Chondrocyte (in vitro differentiated cells): Measurements from ENCODE around the gene GABRA5. TPM values are rescaled to one million over a fixed set of nuclear protein-coding genes. Genes with fewer than 3 reads are reported as not detected.
A peak's percentile ranks its signal among the peaks of the same experiment; 100 is the strongest.

ENCODE experiments used
- DNase-seq: peaks from one replicate; pipeline ENCODE4 v3.0.0; 2021; ENCODE audit warnings: mixed read lengths, low spot score
- H3K27ac Mint-ChIP-seq: one replicate; pipeline ENCODE4 v1.8.0; 2021; ENCODE audit warnings: mild to moderate bottlenecking, moderate library complexity, mixed read lengths; ENCODE audit not compliant: unreplicated experiment
- H3K27me3 Mint-ChIP-seq: 2 replicates; pipeline ENCODE4 v1.8.0; 2021; ENCODE audit warnings: low read depth, mixed read lengths
- H3K36me3 Mint-ChIP-seq: 2 replicates; pipeline ENCODE4 v1.8.0; 2021; ENCODE audit warnings: low read depth, mixed read lengths
- H3K4me1 Mint-ChIP-seq: 2 replicates; pipeline ENCODE4 v1.8.0; 2021; ENCODE audit warnings: low read depth, mild to moderate bottlenecking, mixed read lengths
- H3K4me3 Mint-ChIP-seq: one replicate; pipeline ENCODE4 v1.8.0; 2021; ENCODE audit warnings: mild to moderate bottlenecking, moderate library complexity, mixed read lengths; ENCODE audit not compliant: unreplicated experiment
- H3K9me3 Mint-ChIP-seq: 2 replicates; pipeline ENCODE4 v1.8.0; 2021; ENCODE audit warnings: low read depth, mixed read lengths
- total RNA-seq: library from RNA; stranded (reverse); gene quantifications from 3 replicates; pipeline ENCODE4 v1.2.1, GENCODE V29; 2021
- TF ChIP-seq, protein P1 (sequence below): fragments of 200-600 bp; sonication (generic); IDR thresholded peaks from 2 replicates; pipeline ENCODE4 v1.5.0; 2021; ENCODE audit warnings: antibody characterized with exemption, mild to moderate bottlenecking, moderate library complexity

Gene GABRA5
- total RNA-seq, 1 donor from 2014 or later = 0.30 TPM

DNA sequence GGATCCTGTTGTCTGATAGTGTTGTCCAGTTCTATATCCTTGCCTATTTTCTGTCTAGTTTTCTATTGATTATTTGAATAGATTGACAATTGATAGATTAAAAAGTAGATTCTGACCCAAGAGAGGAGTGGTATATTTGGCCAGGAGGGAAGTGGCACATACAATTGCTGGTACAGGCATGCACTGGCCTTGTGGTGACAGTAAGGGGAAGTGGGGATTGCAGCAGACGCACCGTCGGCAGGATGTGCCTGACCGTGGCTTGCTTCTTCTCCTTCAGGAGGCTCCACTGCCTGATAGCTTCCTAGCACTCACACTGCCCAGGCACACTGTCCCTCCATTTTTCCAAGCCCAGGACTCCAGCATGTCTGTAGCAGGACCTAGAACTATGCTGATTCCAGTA lies 114.6 kb downstream of the GABRA5 start:
- Mint-ChIP-seq H3K27me3 (peaks cover 12% of the 10 kb centered on the region), H3K4me3 (no peak overlapping the region), H3K4me1 (no peaks in the 10 kb centered on the region), H3K36me3 (no peaks in the 10 kb centered on the region), H3K9me3 (no peaks in the 10 kb centered on the region), H3K27ac (no peak overlapping the region)
- TF ChIP-seq, protein P1, sequence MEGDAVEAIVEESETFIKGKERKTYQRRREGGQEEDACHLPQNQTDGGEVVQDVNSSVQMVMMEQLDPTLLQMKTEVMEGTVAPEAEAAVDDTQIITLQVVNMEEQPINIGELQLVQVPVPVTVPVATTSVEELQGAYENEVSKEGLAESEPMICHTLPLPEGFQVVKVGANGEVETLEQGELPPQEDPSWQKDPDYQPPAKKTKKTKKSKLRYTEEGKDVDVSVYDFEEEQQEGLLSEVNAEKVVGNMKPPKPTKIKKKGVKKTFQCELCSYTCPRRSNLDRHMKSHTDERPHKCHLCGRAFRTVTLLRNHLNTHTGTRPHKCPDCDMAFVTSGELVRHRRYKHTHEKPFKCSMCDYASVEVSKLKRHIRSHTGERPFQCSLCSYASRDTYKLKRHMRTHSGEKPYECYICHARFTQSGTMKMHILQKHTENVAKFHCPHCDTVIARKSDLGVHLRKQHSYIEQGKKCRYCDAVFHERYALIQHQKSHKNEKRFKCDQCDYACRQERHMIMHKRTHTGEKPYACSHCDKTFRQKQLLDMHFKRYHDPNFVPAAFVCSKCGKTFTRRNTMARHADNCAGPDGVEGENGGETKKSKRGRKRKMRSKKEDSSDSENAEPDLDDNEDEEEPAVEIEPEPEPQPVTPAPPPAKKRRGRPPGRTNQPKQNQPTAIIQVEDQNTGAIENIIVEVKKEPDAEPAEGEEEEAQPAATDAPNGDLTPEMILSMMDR = no peak
- DNase-seq = no peak

DNA sequence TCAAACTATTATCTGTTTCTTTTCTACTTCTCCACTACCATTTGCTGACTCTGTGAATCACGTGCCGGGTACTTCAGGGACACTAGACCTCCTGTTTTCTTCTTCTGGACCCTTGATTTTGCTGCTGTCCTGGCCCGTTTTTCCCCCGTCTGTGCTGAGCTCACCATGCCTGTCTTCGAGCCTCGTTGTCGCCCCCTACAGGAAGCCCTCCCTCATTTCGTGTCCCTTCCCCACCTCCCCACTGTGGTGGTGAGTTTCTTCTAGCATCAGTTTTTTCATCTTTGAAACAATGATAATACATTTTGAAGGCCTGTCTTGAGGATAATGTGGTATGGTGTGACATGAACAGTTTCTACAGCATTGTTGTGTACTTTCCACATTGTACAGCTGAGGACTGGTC lies 117.0 kb downstream of the GABRA5 start:
- Mint-ChIP-seq H3K27ac (no peak overlapping the region), H3K36me3 (peaks cover 1% of the 10 kb centered on the region), H3K9me3 (peaks cover 4% of the 10 kb centered on the region), H3K27me3 (peaks cover 13% of the 10 kb centered on the region), H3K4me3 (no peak overlapping the region), H3K4me1 (no peaks in the 10 kb centered on the region)
- no peak for DNase-seq
- TF ChIP-seq, protein P1 = no peak

DNA sequence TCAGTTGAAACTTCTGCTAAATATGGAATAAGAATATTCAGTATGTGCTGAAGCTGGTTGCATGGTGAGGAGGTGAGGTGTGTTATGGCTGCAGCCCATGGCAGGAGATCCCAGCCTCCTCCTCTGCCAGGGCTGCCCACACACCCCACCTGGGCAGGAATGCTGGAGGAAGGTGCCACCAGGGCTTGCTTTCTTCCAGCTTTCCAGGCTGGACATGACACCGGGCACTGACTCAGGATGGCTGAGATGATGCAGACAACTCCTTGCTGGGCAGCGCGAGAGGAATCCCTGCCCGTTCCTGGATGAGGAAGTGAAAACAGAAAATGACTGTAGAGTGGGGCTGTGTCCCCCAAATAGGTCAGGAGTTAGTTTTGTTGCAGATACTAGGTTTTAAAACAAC lies 118.2 kb downstream of the GABRA5 start:
- H3K4me1 Mint-ChIP-seq = no peaks in the 10 kb centered on the region
- peaks cover 10% of the 10 kb centered on the region for H3K27me3 Mint-ChIP-seq
- peaks cover 1% of the 10 kb centered on the region for H3K36me3 Mint-ChIP-seq
- no peak overlapping the region for H3K27ac Mint-ChIP-seq
- DNase-seq = peak; percentile 61
- TF ChIP-seq, protein P1 = no peak
- no peak overlapping the region for H3K4me3 Mint-ChIP-seq
- peaks cover 4% of the 10 kb centered on the region for H3K9me3 Mint-ChIP-seq

DNA sequence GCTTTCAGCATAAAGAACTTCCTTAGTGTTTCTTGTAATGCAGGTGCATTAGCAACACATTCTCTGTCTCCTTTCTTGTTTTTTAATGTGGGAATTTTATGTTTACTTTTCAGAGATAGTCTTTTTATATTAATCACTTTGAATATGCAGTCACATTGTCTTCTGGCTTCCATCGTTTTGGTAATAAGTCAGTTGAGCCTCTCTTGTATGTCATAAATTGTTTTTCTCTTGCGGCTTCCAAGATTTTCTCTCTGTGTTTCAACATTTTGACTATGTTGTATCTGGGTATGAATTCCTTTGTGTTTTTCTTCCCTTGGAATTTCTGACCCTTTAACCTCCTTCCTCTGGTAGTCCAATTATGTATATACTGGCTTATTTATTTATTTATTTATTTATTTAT lies 129.4 kb downstream of the GABRA5 start:
- Mint-ChIP-seq H3K4me3 (no peak overlapping the region), H3K4me1 (no peaks in the 10 kb centered on the region), H3K36me3 (peaks cover 2% of the 10 kb centered on the region), H3K27me3 (peaks cover 9% of the 10 kb centered on the region), H3K9me3 (peaks cover 30% of the 10 kb centered on the region), H3K27ac (no peak overlapping the region)
- TF ChIP-seq, protein P1 = no peak
- DNase-seq = no peak

Other genes starting within 250 kb of the GABRA5 start
- gene GABRB3, start 94.0 kb upstream of the GABRA5 start, total RNA-seq = 1.6 to 8.2 TPM (median 2.3 TPM) in 3 replicates
- gene GABRG3, start 104.1 kb downstream of the GABRA5 start, total RNA-seq = not detected in 3 replicates